ENCODE results near the gene CCDC63.

The CCDC63 gene

DNA sequence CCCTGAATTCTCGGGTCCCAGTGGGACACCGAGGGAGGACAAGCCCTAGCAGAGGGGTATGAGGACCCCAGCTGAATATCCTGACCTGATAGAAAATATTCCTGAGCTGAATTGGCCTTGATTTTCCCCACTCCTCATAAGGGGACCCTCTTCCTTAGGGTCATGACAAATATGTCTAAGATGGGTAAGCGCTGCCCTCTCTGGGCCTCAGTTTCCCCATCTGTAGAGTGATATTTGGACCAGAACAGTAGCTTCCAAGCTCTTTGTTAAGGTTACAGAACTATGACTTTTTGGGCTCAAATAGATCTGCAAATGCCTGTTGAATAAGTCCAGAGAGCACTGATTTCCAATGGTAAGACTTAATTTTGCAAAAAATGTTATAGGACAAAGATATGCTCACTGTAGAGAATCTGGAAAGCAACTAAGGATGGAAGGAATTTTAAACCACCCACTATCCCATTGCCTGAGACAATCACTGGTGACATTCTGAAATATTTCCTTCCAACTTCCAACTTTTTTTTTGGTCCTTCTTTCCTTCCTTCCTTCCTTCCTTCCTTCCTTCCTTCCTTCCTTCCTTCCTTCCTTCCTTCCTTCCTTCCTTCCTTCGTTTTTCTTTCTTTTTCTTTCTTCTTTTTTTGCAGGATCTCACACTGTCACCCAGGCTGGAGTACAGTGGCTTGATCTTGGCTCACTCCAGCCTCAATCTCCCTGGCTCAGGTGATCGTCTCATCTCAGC, 41.6 kb downstream of the CCDC63 start:
- no peak overlapping the region for H3K4me3 ChIP-seq (ENCODE audit: low read depth, low read length)
- no peak for TF ChIP-seq CTCF (IDR thresholded peaks at IDR 0.05; ENCODE audit: low read depth, low read length, missing control alignments)
- no peak for DNase-seq (ENCODE audit: low read depth)

DNA sequence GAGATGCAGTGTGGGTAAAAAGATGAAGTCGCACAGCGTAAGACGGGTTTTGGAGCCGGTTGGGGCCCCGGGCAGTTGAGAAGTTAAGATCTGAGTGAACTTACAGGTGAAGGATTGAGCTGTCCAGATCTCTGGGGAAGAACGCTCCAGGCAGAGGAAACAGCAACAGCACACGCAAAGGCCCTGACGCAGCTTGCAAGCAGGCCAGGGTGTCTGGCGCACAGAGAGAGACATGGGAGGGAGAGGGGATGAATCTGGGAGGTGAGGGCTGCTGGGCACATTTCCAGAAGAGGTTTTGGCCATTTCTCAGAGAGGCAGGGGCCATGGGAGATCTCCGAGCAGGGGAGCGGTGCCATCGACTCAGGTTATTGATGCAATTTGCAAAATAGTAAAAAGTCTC, 42.6 kb downstream of the CCDC63 start:
- no peak for DNase-seq (ENCODE audit: low read depth)
- no peak overlapping the region for H3K4me3 ChIP-seq (ENCODE audit: low read depth, low read length)
- TF ChIP-seq CTCF (IDR thresholded peaks at IDR 0.05; ENCODE audit: low read depth, low read length, missing control alignments), result no peak

DNA sequence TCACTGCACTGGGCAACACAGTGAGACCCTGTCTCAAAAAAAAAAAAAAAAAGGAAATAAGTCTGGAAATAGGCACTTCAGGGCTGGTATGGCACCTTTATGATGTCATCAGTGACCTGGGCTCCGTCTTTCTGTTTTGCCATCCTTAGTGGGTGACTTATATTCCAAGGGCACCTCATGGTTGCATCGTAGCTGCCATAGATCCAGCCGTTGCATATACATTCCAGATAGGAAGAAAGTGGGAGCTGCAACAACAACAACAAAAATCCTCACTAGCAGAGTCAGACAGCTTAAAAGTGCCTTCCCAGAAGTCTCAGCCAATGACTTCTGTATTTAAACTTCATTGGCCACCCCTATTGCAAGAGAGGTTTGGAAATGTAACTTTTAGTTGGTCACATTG, 47.2 kb downstream of the CCDC63 start:
- no peak overlapping the region for H3K4me3 ChIP-seq (ENCODE audit: low read depth, low read length)
- no peak for TF ChIP-seq CTCF (IDR thresholded peaks at IDR 0.05; ENCODE audit: low read depth, low read length, missing control alignments)

DNA sequence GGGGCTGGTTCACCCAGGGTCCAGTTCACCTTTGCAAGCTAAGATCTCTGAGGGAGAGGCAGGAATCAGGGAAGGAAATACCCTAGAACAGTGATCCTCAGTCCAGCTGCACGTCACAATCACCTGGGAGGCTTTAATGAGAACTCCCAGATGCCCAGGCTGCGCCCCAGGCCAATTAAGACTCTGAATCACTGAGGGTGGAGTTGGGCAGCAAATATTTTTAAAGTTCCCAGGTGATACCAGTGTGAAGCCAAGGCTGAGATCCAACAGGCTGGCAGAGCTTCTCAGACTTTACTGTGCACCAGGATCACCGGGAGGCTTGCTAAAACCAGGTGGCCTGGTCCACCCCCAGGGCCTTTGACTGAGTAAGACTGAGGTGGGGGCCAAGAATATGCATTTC, 49.8 kb downstream of the CCDC63 start:
- H3K4me3 ChIP-seq (ENCODE audit: low read depth, low read length), result no peak overlapping the region
- no peak for DNase-seq (ENCODE audit: low read depth)
- TF ChIP-seq CTCF (IDR thresholded peaks at IDR 0.05; ENCODE audit: low read depth, low read length, missing control alignments), result no peak

More for the DNA sequence above, 47.2 kb downstream of the CCDC63 start:
- no peak for DNase-seq (ENCODE audit: low read depth)

DNA sequence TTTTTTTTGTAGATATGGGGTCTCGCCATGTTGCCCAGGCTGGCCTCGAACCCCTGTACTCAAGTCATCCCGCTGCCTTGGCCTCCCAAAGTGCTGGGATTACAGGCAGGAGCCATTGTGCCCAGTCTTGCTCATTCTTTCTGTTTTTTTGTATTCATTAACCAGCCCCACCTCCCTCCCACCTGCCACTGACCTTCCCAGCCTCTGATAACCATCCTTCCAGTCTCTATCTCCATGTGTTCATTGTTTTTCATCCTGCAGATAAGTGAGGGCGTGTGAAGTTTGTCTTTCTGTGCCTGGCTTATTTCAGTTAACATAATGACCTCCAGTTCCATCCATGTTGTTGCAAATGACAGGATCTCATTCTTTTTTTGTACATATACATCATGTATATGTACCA, 54.6 kb downstream of the CCDC63 start:
- no peak overlapping the region for H3K4me3 ChIP-seq (ENCODE audit: low read depth, low read length)
- TF ChIP-seq CTCF (IDR thresholded peaks at IDR 0.05; ENCODE audit: low read depth, low read length, missing control alignments), result no peak
- no peak for DNase-seq (ENCODE audit: low read depth)

DNA sequence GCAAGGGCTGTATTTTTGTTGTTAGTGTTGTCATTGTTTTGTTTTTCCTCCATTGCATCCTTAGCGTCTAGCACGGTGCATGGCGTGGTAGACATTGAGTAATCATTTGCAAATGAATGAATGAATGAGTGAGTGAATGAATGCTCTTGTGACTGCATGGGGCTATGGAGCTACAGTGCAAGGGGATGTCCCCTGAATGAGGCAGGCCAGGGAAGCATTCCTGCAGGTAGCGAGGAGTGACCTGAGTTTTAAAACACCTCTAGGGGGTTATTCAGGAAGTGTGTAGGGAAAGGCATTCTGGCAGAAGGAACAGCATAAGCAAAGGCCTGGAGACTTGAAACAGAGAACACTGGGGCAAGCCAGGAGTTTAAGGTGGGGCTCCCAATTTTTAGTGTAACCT, 56.7 kb downstream of the CCDC63 start:
- TF ChIP-seq CTCF (IDR thresholded peaks at IDR 0.05; ENCODE audit: low read depth, low read length, missing control alignments), result no peak
- no peak overlapping the region for H3K4me3 ChIP-seq (ENCODE audit: low read depth, low read length)
- no peak for DNase-seq (ENCODE audit: low read depth)

DNA sequence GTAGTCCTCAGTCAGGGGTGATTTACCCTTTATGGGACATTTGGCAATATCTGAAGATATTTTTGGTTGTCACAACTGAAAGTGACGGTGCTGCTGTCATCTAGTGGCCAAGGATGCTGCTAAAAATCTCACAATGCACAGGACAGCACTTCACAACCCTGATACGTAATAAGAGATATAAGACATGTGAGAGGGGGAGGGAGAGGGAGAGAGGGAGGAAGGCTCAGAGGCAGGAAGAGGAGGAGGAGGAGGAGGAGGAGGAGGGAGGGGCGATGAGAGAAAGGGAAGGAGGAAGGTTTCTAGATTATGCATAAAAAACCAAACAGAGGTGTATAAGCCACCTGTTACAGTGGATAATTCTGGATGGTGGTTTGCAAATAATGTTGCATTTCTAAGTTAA, 59.3 kb downstream of the CCDC63 start:
- TF ChIP-seq CTCF (IDR thresholded peaks at IDR 0.05; ENCODE audit: low read depth, low read length, missing control alignments), result peak; percentile 53
- peak; percentile 71 for DNase-seq (ENCODE audit: low read depth)
- no peak overlapping the region; the same call in 1 of the 2 replicates for H3K4me3 ChIP-seq (ENCODE audit: low read depth, low read length)
